Endothelial cell of umbilical vein (primary cell): ENCODE data around the gene ACVR2A.

ENCODE experiments used
- POLR2AphosphoS5 ChIP-seq: IDR thresholded peaks from 2 replicates; pipeline ENCODE4 v1.6.1; 2012; ENCODE audit warnings: low read depth, mild to moderate bottlenecking, control low read depth, low read length, moderate library complexity; ENCODE audit not compliant: insufficient read depth
- TF ChIP-seq, protein P1 (sequence below): IDR thresholded peaks from 2 replicates; pipeline ENCODE4 v1.6.1; 2011; ENCODE audit not compliant: insufficient read depth, insufficient read length

DNA sequence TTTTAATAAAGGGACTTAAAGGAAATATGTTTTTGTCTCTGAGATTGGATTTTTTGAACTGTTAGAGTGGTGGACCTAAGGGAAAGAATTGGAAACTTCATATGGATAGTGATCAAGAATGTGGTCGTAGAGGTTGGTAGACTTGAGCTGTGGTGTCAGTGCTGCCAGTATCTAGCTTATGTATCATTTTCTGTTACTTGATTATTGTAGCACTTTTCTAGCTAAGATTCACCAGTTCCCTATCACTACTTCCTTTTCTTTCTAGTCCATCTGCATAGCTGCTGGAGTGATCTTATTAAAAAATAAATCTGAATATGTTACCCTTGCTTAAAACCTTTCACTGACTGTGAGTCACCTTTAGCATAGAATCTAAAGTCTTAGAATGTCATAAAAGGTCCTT lies 6.0 kb downstream of the ACVR2A start:
- TF ChIP-seq, protein P1, sequence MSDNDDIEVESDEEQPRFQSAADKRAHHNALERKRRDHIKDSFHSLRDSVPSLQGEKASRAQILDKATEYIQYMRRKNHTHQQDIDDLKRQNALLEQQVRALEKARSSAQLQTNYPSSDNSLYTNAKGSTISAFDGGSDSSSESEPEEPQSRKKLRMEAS: no peak
- no peak for TF ChIP-seq POLR2AphosphoS5
